ENCODE data around the gene TPST1. TPM values are rescaled to one million over a fixed set of nuclear protein-coding genes. Genes with fewer than 3 reads are reported as not detected.

Gene TPST1
- polyA plus RNA-seq, 1 of the 3 experiments (the other 2 are of a cell fraction) = 36.4 TPM

DNA sequence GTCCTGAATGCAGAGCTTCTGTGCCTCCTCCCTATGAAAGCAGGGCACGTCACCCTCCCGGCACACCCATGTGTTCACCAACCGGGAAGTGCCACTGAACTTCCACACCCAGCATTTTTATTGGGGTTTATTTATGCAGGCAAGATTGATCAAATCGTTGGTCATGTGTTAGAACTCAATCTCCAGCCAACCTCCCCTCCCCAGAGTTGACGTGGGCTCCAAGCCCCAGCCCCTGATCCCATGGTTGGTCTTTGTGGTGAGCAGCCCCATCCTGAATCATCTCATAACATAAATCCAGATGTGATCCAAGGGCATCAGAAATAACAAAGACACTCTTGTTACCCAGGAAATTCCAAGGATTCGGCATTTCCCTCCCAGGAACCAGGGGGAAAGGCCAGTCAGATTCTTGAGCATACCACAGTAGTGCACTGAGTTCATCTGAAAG is 151.2 kb downstream of the TPST1 start:
- no peaks in the 10 kb centered on the region for H4K20me1 ChIP-seq (ENCODE audit: insufficient read depth)
- 73% methylated on average over 6 of the region's 6 CpGs for WGBS (ENCODE audit: low lambda C conversion rate)
- H3K9me3 ChIP-seq = no peaks in the 10 kb centered on the region
- ChIA-PET POLR2A (no interaction called here), CTCF (interaction anchor here (0.6 kb wide), 1 partner anchor 109 kb away, joined by 3 read pairs; no protein-coding TSS in a partner anchor)
- no peak for DNase-seq
- no peaks in the 10 kb centered on the region for H3K27me3 ChIP-seq (ENCODE audit: insufficient read depth)
- H3K36me3 ChIP-seq (replicated peaks in 1 of 2; ENCODE audit: control insufficient read depth in 1 of 2, insufficient read depth in 2 of 2, low read length in 1 of 2) = peaks cover 5 to 7% of the 10 kb centered on the region in 2 experiments
- H3K4me2 ChIP-seq = peak overlapping the region; percentile 58
- no peaks in the 10 kb centered on the region for H3F3A ChIP-seq (replicated peaks; ENCODE audit: insufficient read depth)
- no peak overlapping the region for H3K9ac ChIP-seq
- no peak overlapping the region for H2AFZ ChIP-seq (ENCODE audit: low read depth)
- H3K79me2 ChIP-seq (ENCODE audit: insufficient read depth) = no peaks in the 10 kb centered on the region
- H3K4me1 ChIP-seq (ENCODE audit: control insufficient read depth in 1 of 2, insufficient read depth in 2 of 2, low read depth in 1 of 2, low read length in 1 of 2) = peaks cover 16 to 25% of the 10 kb centered on the region in 2 experiments; a peak in 3 of 4 replicates
- peak overlapping the region in 1 of 2 experiments; percentile 43; a peak in 2 of 4 replicates for H3K27ac ChIP-seq (ENCODE audit: low read depth in 2 of 2, low read length in 1 of 2)
- no peak overlapping the region for H3K4me3 ChIP-seq (ENCODE audit: low read depth in 2 of 2, low read length in 1 of 2)
- no peaks in the 10 kb centered on the region for H3K9me2 ChIP-seq
- no peak for TF ChIP-seq POLR2AphosphoS5 (IDR thresholded peaks at IDR 0.05; ENCODE audit: low read depth, low read length)
- no peak for TF ChIP-seq EZH2phosphoT487 (IDR thresholded peaks at IDR 0.05; ENCODE audit: borderline replicate concordance, low read depth)
- TF ChIP-seq, protein P1, sequence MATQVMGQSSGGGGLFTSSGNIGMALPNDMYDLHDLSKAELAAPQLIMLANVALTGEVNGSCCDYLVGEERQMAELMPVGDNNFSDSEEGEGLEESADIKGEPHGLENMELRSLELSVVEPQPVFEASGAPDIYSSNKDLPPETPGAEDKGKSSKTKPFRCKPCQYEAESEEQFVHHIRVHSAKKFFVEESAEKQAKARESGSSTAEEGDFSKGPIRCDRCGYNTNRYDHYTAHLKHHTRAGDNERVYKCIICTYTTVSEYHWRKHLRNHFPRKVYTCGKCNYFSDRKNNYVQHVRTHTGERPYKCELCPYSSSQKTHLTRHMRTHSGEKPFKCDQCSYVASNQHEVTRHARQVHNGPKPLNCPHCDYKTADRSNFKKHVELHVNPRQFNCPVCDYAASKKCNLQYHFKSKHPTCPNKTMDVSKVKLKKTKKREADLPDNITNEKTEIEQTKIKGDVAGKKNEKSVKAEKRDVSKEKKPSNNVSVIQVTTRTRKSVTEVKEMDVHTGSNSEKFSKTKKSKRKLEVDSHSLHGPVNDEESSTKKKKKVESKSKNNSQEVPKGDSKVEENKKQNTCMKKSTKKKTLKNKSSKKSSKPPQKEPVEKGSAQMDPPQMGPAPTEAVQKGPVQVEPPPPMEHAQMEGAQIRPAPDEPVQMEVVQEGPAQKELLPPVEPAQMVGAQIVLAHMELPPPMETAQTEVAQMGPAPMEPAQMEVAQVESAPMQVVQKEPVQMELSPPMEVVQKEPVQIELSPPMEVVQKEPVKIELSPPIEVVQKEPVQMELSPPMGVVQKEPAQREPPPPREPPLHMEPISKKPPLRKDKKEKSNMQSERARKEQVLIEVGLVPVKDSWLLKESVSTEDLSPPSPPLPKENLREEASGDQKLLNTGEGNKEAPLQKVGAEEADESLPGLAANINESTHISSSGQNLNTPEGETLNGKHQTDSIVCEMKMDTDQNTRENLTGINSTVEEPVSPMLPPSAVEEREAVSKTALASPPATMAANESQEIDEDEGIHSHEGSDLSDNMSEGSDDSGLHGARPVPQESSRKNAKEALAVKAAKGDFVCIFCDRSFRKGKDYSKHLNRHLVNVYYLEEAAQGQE (IDR thresholded peaks at IDR 0.05; ENCODE audit: low read depth, low read length) = no peak
- TF ChIP-seq, protein P2, sequence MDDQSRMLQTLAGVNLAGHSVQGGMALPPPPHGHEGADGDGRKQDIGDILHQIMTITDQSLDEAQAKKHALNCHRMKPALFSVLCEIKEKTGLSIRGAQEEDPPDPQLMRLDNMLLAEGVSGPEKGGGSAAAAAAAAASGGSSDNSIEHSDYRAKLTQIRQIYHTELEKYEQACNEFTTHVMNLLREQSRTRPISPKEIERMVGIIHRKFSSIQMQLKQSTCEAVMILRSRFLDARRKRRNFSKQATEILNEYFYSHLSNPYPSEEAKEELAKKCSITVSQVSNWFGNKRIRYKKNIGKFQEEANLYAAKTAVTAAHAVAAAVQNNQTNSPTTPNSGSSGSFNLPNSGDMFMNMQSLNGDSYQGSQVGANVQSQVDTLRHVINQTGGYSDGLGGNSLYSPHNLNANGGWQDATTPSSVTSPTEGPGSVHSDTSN (IDR thresholded peaks at IDR 0.05) = peak; percentile 42; the same call in 1 of the 2 replicates
- peak in 1 of 2 experiments; percentile 70; a peak in 1 of 4 replicates for TF ChIP-seq EP300 (IDR thresholded peaks at IDR 0.05; ENCODE audit: borderline replicate concordance in 1 of 2, low read depth in 1 of 2, low read length in 1 of 2)
- TF ChIP-seq JUND (IDR thresholded peaks at IDR 0.05) = no peak
- TF ChIP-seq NRF1 (IDR thresholded peaks at IDR 0.05; ENCODE audit: low read depth, low read length) = no peak
- TF ChIP-seq, protein P3, sequence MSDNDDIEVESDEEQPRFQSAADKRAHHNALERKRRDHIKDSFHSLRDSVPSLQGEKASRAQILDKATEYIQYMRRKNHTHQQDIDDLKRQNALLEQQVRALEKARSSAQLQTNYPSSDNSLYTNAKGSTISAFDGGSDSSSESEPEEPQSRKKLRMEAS (IDR thresholded peaks at IDR 0.05; ENCODE audit: low read depth) = no peak
- TF ChIP-seq TEAD4 (IDR thresholded peaks at IDR 0.05; ENCODE audit: borderline replicate concordance, insufficient read depth) = peak; percentile 54; the same call in 1 of the 2 replicates
- TF ChIP-seq, protein P4, sequence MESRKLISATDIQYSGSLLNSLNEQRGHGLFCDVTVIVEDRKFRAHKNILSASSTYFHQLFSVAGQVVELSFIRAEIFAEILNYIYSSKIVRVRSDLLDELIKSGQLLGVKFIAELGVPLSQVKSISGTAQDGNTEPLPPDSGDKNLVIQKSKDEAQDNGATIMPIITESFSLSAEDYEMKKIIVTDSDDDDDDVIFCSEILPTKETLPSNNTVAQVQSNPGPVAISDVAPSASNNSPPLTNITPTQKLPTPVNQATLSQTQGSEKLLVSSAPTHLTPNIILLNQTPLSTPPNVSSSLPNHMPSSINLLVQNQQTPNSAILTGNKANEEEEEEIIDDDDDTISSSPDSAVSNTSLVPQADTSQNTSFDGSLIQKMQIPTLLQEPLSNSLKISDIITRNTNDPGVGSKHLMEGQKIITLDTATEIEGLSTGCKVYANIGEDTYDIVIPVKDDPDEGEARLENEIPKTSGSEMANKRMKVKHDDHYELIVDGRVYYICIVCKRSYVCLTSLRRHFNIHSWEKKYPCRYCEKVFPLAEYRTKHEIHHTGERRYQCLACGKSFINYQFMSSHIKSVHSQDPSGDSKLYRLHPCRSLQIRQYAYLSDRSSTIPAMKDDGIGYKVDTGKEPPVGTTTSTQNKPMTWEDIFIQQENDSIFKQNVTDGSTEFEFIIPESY (IDR thresholded peaks at IDR 0.05; ENCODE audit: borderline replicate concordance, low read depth) = no peak
- TF ChIP-seq YY1 (IDR thresholded peaks at IDR 0.05; ENCODE audit: low read depth) = no peak
- TF ChIP-seq, protein P5, sequence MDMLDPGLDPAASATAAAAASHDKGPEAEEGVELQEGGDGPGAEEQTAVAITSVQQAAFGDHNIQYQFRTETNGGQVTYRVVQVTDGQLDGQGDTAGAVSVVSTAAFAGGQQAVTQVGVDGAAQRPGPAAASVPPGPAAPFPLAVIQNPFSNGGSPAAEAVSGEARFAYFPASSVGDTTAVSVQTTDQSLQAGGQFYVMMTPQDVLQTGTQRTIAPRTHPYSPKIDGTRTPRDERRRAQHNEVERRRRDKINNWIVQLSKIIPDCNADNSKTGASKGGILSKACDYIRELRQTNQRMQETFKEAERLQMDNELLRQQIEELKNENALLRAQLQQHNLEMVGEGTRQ (IDR thresholded peaks at IDR 0.05; ENCODE audit: borderline replicate concordance, low read depth, low read length) = no peak
- TF ChIP-seq SMC3 (IDR thresholded peaks at IDR 0.05; ENCODE audit: low read depth, low read length) = no peak
- TF ChIP-seq FOXM1 (IDR thresholded peaks at IDR 0.05; ENCODE audit: low read depth) = no peak
- no peak for TF ChIP-seq CHD2 (IDR thresholded peaks at IDR 0.05; ENCODE audit: low read length, partially characterized antibody)
- TF ChIP-seq, protein P6, sequence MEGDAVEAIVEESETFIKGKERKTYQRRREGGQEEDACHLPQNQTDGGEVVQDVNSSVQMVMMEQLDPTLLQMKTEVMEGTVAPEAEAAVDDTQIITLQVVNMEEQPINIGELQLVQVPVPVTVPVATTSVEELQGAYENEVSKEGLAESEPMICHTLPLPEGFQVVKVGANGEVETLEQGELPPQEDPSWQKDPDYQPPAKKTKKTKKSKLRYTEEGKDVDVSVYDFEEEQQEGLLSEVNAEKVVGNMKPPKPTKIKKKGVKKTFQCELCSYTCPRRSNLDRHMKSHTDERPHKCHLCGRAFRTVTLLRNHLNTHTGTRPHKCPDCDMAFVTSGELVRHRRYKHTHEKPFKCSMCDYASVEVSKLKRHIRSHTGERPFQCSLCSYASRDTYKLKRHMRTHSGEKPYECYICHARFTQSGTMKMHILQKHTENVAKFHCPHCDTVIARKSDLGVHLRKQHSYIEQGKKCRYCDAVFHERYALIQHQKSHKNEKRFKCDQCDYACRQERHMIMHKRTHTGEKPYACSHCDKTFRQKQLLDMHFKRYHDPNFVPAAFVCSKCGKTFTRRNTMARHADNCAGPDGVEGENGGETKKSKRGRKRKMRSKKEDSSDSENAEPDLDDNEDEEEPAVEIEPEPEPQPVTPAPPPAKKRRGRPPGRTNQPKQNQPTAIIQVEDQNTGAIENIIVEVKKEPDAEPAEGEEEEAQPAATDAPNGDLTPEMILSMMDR (IDR thresholded peaks at IDR 0.05) = no peak
- TF ChIP-seq TCF12 (IDR thresholded peaks at IDR 0.05) = peak; percentile 77
- TF ChIP-seq, protein P7, sequence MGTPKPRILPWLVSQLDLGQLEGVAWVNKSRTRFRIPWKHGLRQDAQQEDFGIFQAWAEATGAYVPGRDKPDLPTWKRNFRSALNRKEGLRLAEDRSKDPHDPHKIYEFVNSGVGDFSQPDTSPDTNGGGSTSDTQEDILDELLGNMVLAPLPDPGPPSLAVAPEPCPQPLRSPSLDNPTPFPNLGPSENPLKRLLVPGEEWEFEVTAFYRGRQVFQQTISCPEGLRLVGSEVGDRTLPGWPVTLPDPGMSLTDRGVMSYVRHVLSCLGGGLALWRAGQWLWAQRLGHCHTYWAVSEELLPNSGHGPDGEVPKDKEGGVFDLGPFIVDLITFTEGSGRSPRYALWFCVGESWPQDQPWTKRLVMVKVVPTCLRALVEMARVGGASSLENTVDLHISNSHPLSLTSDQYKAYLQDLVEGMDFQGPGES (IDR thresholded peaks at IDR 0.05; ENCODE audit: low read depth, low read length) = no peak
- no peak for TF ChIP-seq MEF2A (IDR thresholded peaks at IDR 0.05; ENCODE audit: borderline replicate concordance, low read depth)
- TF ChIP-seq ELF1 (IDR thresholded peaks at IDR 0.05) = no peak
- TF ChIP-seq GATA2 (CRISPR knock-in tag; IDR thresholded peaks at IDR 0.05) = no peak
- no peak for TF ChIP-seq FOXJ3 (CRISPR knock-in tag; IDR thresholded peaks at IDR 0.05)
- peak; percentile 16; the same call in 1 of the 2 replicates for TF ChIP-seq FOSL2 (IDR thresholded peaks at IDR 0.05; ENCODE audit: borderline replicate concordance, low read depth)

Measured in SK-N-SH (cell line).